MCF 10A (cell line): Measurements from ENCODE around the gene HIC2. TPM values are rescaled to one million over a fixed set of nuclear protein-coding genes. Genes with fewer than 3 reads are reported as not detected.

Experiments
- BruUV-seq: library from RNA; stranded (reverse); fragments of 400-500 nt; replicated peaks from 2 replicates; lab custom pipeline; 2021; lab: Mats Ljungman, UMichigan
- CTCF ChIA-PET: fragments of 300-600 bp; sonication (Branson Sonifier 250); formaldehyde crosslinking; extraction: SDS; loops from one replicate; lab custom pipeline; 2021; ENCODE audit warnings: antibody characterized with exemption, inconsistent platforms; lab: Yijun Ruan, JAX
- POLR2A ChIA-PET: fragments of 300-600, 350-650 bp; sonication (Branson Sonifier 250); formaldehyde crosslinking; extraction: SDS; loops from one replicate; lab custom pipeline; 2020; ENCODE audit warnings: antibody characterized with exemption, inconsistent platforms; lab: Yijun Ruan, JAX
- DNase-seq: peaks from one replicate; pipeline ENCODE4 v3.0.0-alpha.2; 2018; ENCODE audit not compliant: unreplicated experiment
- H3K27ac Mint-ChIP-seq: one replicate; pipeline ENCODE4 v1.8.0; 2022; ENCODE audit warnings: mild to moderate bottlenecking, low read depth, mixed read lengths; ENCODE audit not compliant: unreplicated experiment
- H3K27me3 Mint-ChIP-seq: one replicate; pipeline ENCODE4 v1.8.0; 2022; ENCODE audit warnings: mixed read lengths; ENCODE audit not compliant: insufficient read depth, unreplicated experiment
- H3K36me3 Mint-ChIP-seq: one replicate; pipeline ENCODE4 v1.8.0; 2022; ENCODE audit warnings: mild to moderate bottlenecking, moderate library complexity, mixed read lengths; ENCODE audit not compliant: insufficient read depth, unreplicated experiment
- H3K4me1 Mint-ChIP-seq: one replicate; pipeline ENCODE4 v1.8.0; 2022; ENCODE audit warnings: mixed read lengths; ENCODE audit not compliant: insufficient read depth, unreplicated experiment
- H3K4me3 Mint-ChIP-seq: one replicate; pipeline ENCODE4 v1.8.0; 2022; ENCODE audit warnings: mild to moderate bottlenecking, moderate library complexity, mixed read lengths; ENCODE audit not compliant: unreplicated experiment
- H3K9me3 Mint-ChIP-seq: one replicate; pipeline ENCODE4 v1.8.0; 2022; ENCODE audit warnings: mixed read lengths; ENCODE audit not compliant: unreplicated experiment
- intact Hi-C: fragments of 100-400 bp; cut with micrococcal nuclease; formaldehyde crosslinking; loops from 2 replicates; pipeline ENCODE4 v1.14.1; 2022
- total RNA-seq: library from RNA; stranded (reverse); gene quantifications from 2 replicates; pipeline ENCODE4 v1.2.3, GENCODE V29; 2022
- TF ChIP-seq, protein P1 (sequence below): fragments of 200-600 bp; IDR thresholded peaks from one replicate; pipeline ENCODE4 v1.8.0; 2022; ENCODE audit warnings: antibody characterized with exemption, mild to moderate bottlenecking; ENCODE audit not compliant: unreplicated experiment

HIC2 gene
- total RNA-seq, 1 experiment from 2014 or later = 2.2 TPM

GRCh38 chr22:21447694-21448402, 30.7 kb downstream of the HIC2 start:
- TF ChIP-seq, protein P1, sequence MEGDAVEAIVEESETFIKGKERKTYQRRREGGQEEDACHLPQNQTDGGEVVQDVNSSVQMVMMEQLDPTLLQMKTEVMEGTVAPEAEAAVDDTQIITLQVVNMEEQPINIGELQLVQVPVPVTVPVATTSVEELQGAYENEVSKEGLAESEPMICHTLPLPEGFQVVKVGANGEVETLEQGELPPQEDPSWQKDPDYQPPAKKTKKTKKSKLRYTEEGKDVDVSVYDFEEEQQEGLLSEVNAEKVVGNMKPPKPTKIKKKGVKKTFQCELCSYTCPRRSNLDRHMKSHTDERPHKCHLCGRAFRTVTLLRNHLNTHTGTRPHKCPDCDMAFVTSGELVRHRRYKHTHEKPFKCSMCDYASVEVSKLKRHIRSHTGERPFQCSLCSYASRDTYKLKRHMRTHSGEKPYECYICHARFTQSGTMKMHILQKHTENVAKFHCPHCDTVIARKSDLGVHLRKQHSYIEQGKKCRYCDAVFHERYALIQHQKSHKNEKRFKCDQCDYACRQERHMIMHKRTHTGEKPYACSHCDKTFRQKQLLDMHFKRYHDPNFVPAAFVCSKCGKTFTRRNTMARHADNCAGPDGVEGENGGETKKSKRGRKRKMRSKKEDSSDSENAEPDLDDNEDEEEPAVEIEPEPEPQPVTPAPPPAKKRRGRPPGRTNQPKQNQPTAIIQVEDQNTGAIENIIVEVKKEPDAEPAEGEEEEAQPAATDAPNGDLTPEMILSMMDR = no peak
- intact Hi-C loops = no loop called here
- no TSS peak for BruUV-seq
- no peaks in the 10 kb centered on the region for H3K27me3 Mint-ChIP-seq
- no peak for DNase-seq
- H3K27ac Mint-ChIP-seq = no peak overlapping the region
- peaks cover 6% of the 10 kb centered on the region for H3K36me3 Mint-ChIP-seq
- ChIA-PET CTCF (no interaction called here), POLR2A (interaction anchor here (0.7 kb wide), 1 partner anchor 494 kb away, joined by 3 read pairs; no protein-coding TSS in a partner anchor)
- no peaks in the 10 kb centered on the region for H3K9me3 Mint-ChIP-seq
- no peaks in the 10 kb centered on the region for H3K4me1 Mint-ChIP-seq
- no peak overlapping the region for H3K4me3 Mint-ChIP-seq

DNA sequence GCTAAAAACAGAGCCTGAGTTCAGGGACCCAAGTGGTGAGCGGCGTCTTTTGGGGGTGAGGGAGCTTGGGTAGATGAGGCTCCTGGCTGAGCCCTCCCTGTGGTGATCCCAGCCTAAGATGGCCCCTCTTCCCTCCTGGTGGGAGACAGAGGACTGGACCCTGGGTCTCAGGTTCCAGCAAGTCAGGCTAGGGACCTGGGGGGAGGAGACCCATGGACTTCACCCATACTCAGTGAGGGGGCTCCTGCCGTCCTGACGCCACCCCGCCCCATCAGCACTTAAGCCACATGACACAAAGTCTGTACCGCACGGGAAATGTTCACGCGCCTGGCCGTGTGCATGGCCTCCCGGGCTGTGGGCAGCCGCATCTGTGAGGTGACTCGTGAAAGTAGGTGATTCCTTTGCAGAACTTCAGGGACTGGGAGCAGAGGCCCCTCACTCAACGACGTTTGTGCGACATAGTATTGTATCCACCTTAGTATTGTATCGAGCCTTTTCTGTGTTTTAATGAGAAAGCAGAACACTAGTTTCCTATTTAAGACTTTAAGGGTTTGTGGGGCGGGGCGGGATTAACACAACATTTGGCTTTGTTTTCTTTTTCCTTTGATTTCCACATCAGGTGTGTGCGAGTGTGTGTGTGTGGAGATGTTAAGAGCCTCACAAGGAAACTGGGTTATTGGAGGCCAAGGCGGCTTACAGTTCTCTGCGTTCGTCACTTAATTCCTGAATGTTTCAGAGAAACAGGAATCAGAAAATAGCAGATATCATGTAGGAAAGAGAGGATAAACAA, 31.7 kb downstream of the HIC2 start:
- POLR2A ChIA-PET = interaction anchor here (0.7 kb wide), 2 partner anchors 118 to 495 kb away, joined by 3 read pairs; no protein-coding TSS in a partner anchor
- intact Hi-C loops = no loop called here
- Mint-ChIP-seq H3K27ac (no peak overlapping the region), H3K9me3 (no peaks in the 10 kb centered on the region), H3K4me3 (no peak overlapping the region), H3K36me3 (peaks cover 6% of the 10 kb centered on the region), H3K4me1 (no peaks in the 10 kb centered on the region), H3K27me3 (no peaks in the 10 kb centered on the region)
- no peak for DNase-seq
- TF ChIP-seq, protein P1 = no peak
- BruUV-seq = no TSS peak
- CTCF ChIA-PET = interaction anchor here (0.5 kb wide), 1 partner anchor 9 kb away, joined by 6 read pairs; no protein-coding TSS in a partner anchor

GRCh38 chr22:21449531-21450319, 32.6 kb downstream of the HIC2 start:
- DNase-seq = no peak
- BruUV-seq = no TSS peak
- TF ChIP-seq, protein P1 = no peak
- Mint-ChIP-seq H3K9me3 (no peaks in the 10 kb centered on the region), H3K27me3 (no peaks in the 10 kb centered on the region), H3K4me1 (no peaks in the 10 kb centered on the region), H3K4me3 (no peak overlapping the region), H3K27ac (no peak overlapping the region), H3K36me3 (peaks cover 6% of the 10 kb centered on the region)
- CTCF ChIA-PET = interaction anchor here (0.5 kb wide), 1 partner anchor 8 kb away, joined by 6 read pairs; no protein-coding TSS in a partner anchor
- POLR2A ChIA-PET = interaction anchor here (0.7 kb wide), 1 partner anchor 117 kb away, joined by 3 read pairs; no protein-coding TSS in a partner anchor
- intact Hi-C loops = no loop called here
